Adrenal gland (tissue), 12 donors: ENCODE results near the gene GPRIN1. TPM values are rescaled to one million over a fixed set of nuclear protein-coding genes. Genes with fewer than 3 reads are reported as not detected.
A peak's percentile ranks its signal among the peaks of the same experiment; 100 is the strongest.

Experiments
- DNase-seq, 7 donors: peaks; one replicate each; pipeline ENCODE4 v3.0.0-alpha.2; 2019 to 2020
- H3K27ac ChIP-seq, 5 donors: fragments of 200-600 bp; sonication (generic) in 4 of 5; 1 replicate in 3 of 5; 2 replicates in 2 of 5; pipeline versions ENCODE4 v1.5.1 to v1.8.0; 2016 to 2020; ENCODE audit warnings: mild to moderate bottlenecking in 1 of 5
- H3K27me3 ChIP-seq: fragments of 200-600 bp; 2 replicates; pipeline ENCODE4 v1.8.0; 2021
- H3K36me3 ChIP-seq, 2 donors: fragments of 200-600 bp; replicated peaks in 1 of 2; 1 replicate in 1 of 2; 2 replicates in 1 of 2; pipeline versions ENCODE4 v1.5.1 to v1.8.0; 2018 to 2022
- H3K4me1 ChIP-seq, 2 donors: fragments of 200-600 bp; replicated peaks in 1 of 2; 1 replicate in 1 of 2; 2 replicates in 1 of 2; pipeline versions ENCODE4 v1.5.1 to v1.8.0; 2018 to 2021
- H3K4me3 ChIP-seq, 4 donors: fragments of 200-600 bp; sonication (generic) in 3 of 4; one replicate each; pipeline ENCODE4 v1.5.1; 2016 to 2018
- H3K9me3 ChIP-seq, 3 donors: fragments of 200-600 bp; sonication (generic) in 1 of 3; replicated peaks in 1 of 3; 1 replicate in 2 of 3; 2 replicates in 1 of 3; pipeline versions ENCODE4 v1.5.1 to v1.8.0; 2016 to 2021
- POLR2A ChIP-seq, 2 donors: fragments of 450-650 bp; IDR thresholded peaks; one replicate each; pipeline ENCODE4 v1.6.1; 2017; ENCODE audit warnings: antibody characterized with exemption in 2 of 2, mild to moderate bottlenecking in 2 of 2, moderate library complexity in 1 of 2
- WGBS, 4 donors: extraction: QIAGEN DNeasy Blood & Tissue Kit in 2 of 4; methylation state at CpG; one replicate each; pipeline versions ENCODE4 v1.1.5 to v1.1.7; 2013 to 2017; 5-methylcytosine and 5-hydroxymethylcytosine counted together
- intact Hi-C, 2 donors: fragments of 100-400 bp; cut with DNase I; formaldehyde crosslinking; loops; one replicate each; pipeline versions ENCODE4 v1.14.1 to v1.15.0; 2022 to 2023
- polyA plus RNA-seq, 3 donors: library from polyadenylated mRNA; stranded (reverse); fragments of 200-250 nt in 2 of 3; fragments of 350-450 nt in 1 of 3; fragmentation: Illumina TruSeq in 1 of 3; extraction: RNeasy Lipid Tissue Mini Kit (QIAGEN cat#74804) in 1 of 3; gene quantifications; one replicate each; pipeline ENCODE4 v1.2.3, GENCODE V29; 2013 to 2014
- total RNA-seq, 9 donors: library from RNA; depleted of rRNA in 4 of 9; stranded (reverse); fragments of >200 nt in 4 of 9; fragments of 120-200 nt in 1 of 9; fragmentation: NEBNext Ultra II Directional in 1 of 9; extraction: Animal tissue kit (Norgen Biotek cat#: 25700) in 1 of 9; gene quantifications; one replicate each; pipeline versions ENCODE4 v1.1.0 to v1.2.4, GENCODE V29; 2013 to 2023
- TF ChIP-seq, protein P1 (sequence below), 6 experiments: fragments of 450-650 bp in 4 of 6; fragments of 200-600 bp in 2 of 6; sonication (generic) in 1 of 6; IDR thresholded peaks; 1 replicate in 5 of 6; 2 replicates in 1 of 6; pipeline versions ENCODE4 v1.5.1 to v1.8.0; 2016 to 2021; ENCODE audit warnings: antibody characterized with exemption in 6 of 6, mild to moderate bottlenecking in 2 of 6, moderate library complexity in 1 of 6
- donor health status: healthy with polysubstance abuse.
- donor health status: Bipolar disorder and iron deficiency.
- donor health status: DM: yes; HTN: yes; CAD: no.
- donor health status: DM: no; HTN: no; CAD: no.
- donor health status: DM: no; HTN: no; CAD: no.
- donor health status: DM: yes; HTN: yes; CAD: no.

GPRIN1 gene
- total and polyA plus RNA-seq, 12 donors: 0.42 to 4.0 (median 1.4) TPM

DNA sequence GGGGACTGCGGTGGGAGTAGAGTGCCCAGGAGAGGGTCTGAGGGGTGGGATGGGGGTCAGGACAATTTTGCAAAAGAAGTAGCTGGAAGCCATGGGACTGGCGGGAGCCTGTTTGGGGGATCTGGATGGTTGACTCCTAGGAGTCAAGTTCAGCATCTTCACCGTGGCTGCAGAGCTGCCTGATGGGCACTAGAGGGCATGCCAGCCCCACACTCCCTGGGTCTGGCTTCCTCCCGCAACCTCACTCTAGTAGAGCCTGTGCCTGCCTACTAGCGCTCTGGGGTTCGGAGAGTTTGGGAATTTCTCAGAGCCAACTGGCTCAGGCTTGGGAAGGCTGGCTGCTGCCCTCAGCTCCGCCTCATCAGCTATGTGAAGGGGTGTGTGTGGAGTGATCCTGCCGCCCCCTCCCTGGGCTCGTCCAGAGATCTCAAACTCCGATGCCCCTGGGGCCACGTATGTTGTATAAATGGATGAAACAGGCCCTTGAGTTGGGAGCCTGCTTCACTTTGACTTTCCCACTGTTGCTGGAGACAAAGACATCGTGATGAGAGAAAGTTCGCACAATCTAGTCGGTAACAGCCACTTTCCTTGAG is 48.1 kb upstream of the GPRIN1 start:
- Histone ChIP-seq H3K4me3 (no peak overlapping the region), H3K4me1 (peaks cover 0 to 5% of the 10 kb centered on the region in 2 donors), H3K27ac (peak overlapping the region in 1 of 5 donors; percentile 8), H3K9me3 (no peaks in the 10 kb centered on the region), H3K27me3 (no peaks in the 10 kb centered on the region), H3K36me3 (peaks cover 0 to 30% of the 10 kb centered on the region in 2 donors)
- intact Hi-C loops: loop anchor here (5.0 to 10.0 kb wide), 2 partner anchors 437 to 454 kb away; no protein-coding TSS in a partner anchor
- TF ChIP-seq POLR2A (IDR thresholded peaks at IDR 0.05): no peak
- TF ChIP-seq, protein P1, sequence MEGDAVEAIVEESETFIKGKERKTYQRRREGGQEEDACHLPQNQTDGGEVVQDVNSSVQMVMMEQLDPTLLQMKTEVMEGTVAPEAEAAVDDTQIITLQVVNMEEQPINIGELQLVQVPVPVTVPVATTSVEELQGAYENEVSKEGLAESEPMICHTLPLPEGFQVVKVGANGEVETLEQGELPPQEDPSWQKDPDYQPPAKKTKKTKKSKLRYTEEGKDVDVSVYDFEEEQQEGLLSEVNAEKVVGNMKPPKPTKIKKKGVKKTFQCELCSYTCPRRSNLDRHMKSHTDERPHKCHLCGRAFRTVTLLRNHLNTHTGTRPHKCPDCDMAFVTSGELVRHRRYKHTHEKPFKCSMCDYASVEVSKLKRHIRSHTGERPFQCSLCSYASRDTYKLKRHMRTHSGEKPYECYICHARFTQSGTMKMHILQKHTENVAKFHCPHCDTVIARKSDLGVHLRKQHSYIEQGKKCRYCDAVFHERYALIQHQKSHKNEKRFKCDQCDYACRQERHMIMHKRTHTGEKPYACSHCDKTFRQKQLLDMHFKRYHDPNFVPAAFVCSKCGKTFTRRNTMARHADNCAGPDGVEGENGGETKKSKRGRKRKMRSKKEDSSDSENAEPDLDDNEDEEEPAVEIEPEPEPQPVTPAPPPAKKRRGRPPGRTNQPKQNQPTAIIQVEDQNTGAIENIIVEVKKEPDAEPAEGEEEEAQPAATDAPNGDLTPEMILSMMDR (IDR thresholded peaks at IDR 0.05): peak; percentile 60 to 77 (median 71)
- DNase-seq: peak; percentile 59 to 88 (median 73)
- WGBS, 4 donors: 54 to 78% (median 65%) methylated on average over 6 to 14 of the region's 14 CpGs

GRCh38 chr5:176656467-176656990 is 46.6 kb upstream of the GPRIN1 start:
- Histone ChIP-seq H3K27me3 (no peaks in the 10 kb centered on the region), H3K4me3 (no peak overlapping the region), H3K9me3 (no peaks in the 10 kb centered on the region), H3K4me1 (peaks cover 7 to 11% of the 10 kb centered on the region in 2 donors), H3K27ac (no peak overlapping the region), H3K36me3 (peaks cover 0 to 34% of the 10 kb centered on the region in 2 donors)
- TF ChIP-seq, protein P1 (IDR thresholded peaks at IDR 0.05): no peak
- TF ChIP-seq POLR2A (IDR thresholded peaks at IDR 0.05): no peak
- 85 to 91% (median 88%) methylated on average over 13 of the region's 13 CpGs for WGBS, 4 donors
- intact Hi-C loops: loop anchor here (5.0 to 10.0 kb wide), 2 partner anchors 438 to 456 kb away; no protein-coding TSS in a partner anchor
- DNase-seq: no peak

DNA sequence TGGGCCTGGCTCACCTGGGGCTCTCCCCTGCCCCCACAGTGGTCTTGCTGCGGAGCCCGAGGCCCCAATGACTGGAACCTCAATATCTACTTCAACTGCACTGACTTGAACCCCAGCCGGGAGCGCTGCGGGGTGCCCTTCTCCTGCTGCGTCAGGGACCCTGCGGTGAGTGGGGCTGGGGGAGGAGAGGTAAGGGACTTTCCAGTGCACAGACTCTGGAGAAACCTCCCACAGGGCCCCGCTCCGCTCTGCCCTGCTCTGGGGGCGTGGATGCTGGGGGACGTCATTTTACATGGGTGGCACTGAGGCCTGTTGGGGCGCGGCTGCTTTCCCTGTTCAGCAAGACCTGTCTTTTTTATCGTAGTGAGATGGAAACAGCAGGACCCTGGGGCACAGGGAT is 44.9 kb upstream of the GPRIN1 start:
- H3K9me3 ChIP-seq: no peaks in the 10 kb centered on the region
- no peak overlapping the region for H3K4me3 ChIP-seq
- no peak overlapping the region for H3K27ac ChIP-seq
- DNase-seq: no peak
- no peaks in the 10 kb centered on the region for H3K27me3 ChIP-seq
- TF ChIP-seq, protein P1 (IDR thresholded peaks at IDR 0.05): no peak
- no peak for TF ChIP-seq POLR2A (IDR thresholded peaks at IDR 0.05)
- H3K4me1 ChIP-seq: peaks cover 15 to 22% of the 10 kb centered on the region in 2 donors
- H3K36me3 ChIP-seq: peaks cover 0 to 34% of the 10 kb centered on the region in 2 donors
- WGBS, 4 donors: 89 to 95% (median 91%) methylated on average over 7 to 14 of the region's 14 CpGs
- intact Hi-C loops: loop anchor here (5.0 to 10.0 kb wide), 2 partner anchors 440 to 457 kb away; no protein-coding TSS in a partner anchor

DNA sequence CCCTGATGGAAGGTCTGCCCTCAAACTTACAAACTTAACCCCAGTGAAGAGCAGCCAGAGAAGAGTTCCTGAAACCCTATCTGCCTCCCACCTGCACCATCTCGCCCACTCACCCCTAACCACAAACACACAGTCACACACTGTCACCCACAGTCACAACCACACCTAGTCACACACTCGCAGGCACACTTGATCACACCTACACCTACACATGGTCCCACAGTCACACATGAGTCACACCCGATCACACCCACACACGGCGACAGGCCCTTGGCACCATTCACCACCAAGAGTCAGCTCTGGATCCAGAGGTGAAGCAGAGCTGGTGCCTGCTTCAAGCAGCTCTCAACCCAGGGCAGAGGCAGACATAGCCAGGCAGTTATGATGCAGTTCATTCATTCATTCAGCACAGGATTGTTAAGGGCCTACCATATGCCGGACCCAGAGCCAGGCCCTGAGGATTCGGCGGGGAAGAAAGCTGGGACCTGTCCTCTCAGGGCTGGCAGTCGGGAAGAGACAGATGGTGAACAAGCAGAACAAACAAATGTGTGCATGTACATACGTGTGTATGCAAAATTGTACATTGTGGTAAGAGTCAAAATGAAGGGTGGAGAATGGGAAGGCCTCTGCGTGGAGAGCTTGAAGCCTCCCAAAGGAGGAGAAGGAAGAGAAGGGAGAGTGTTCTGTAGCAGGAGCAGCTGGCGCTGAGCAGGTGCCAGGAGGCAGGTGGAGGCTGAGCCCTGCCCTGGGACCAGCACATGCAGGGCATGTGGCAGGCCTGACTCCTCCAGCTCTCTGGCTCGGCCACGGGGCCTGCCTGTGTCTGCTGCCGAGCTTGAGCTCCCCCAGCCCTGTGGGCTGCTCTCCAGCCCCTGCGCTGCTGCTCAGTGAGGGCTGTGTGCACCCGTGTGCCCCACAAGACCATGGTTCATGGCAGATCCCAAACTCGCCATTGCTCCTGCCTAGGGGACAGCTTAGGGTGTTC is 43.7 kb upstream of the GPRIN1 start:
- no peak for DNase-seq
- no peak overlapping the region for H3K27ac ChIP-seq
- 84 to 93% (median 86%) methylated on average over 12 to 18 of the region's 18 CpGs for WGBS, 4 donors
- no peak overlapping the region for H3K4me3 ChIP-seq
- H3K36me3 ChIP-seq: peaks cover 0 to 34% of the 10 kb centered on the region in 2 donors
- no peaks in the 10 kb centered on the region for H3K27me3 ChIP-seq
- intact Hi-C loops: loop anchor here in 1 of 2 donors (10.0 kb wide), 1 partner anchor 441 kb away; no protein-coding TSS in a partner anchor
- peaks cover 20 to 26% of the 10 kb centered on the region in 2 donors for H3K4me1 ChIP-seq
- no peak for TF ChIP-seq POLR2A (IDR thresholded peaks at IDR 0.05)
- TF ChIP-seq, protein P1 (IDR thresholded peaks at IDR 0.05): no peak
- H3K9me3 ChIP-seq: no peaks in the 10 kb centered on the region
